Measurements from ENCODE around the gene BMERB1. TPM values are rescaled to one million over a fixed set of nuclear protein-coding genes. Genes with fewer than 3 reads are reported as not detected.
A peak's percentile ranks its signal among the peaks of the same experiment; 100 is the strongest.

BMERB1 gene
- total RNA-seq, 2 donors from 2014 or later: 6.3 to 10.4 TPM

- Histone ChIP-seq H3K9me3 (ENCODE audit: control insufficient read depth, low read length) (no peaks in the 10 kb centered on the region), H3K36me3 (ENCODE audit: control insufficient read depth, insufficient read depth, low read length) (peaks cover 80% of the 10 kb centered on the region), H3K9ac (ENCODE audit: extremely low read depth, low read length, poor library complexity, severe bottlenecking) (no peak overlapping the region), H3K27me3 (ENCODE audit: control insufficient read depth, insufficient read depth, low read length, poor library complexity, severe bottlenecking) (no peaks in the 10 kb centered on the region), H3K4me1 (ENCODE audit: control insufficient read depth, insufficient read depth, low read length) (peaks cover 7% of the 10 kb centered on the region), H3K27ac (ENCODE audit: low read depth, low read length) (no peak overlapping the region), H3K4me3 (ENCODE audit: low read length) (no peak overlapping the region)
- H3K27ac Mint-ChIP-seq: no peak overlapping the region
- TF ChIP-seq, protein P1, sequence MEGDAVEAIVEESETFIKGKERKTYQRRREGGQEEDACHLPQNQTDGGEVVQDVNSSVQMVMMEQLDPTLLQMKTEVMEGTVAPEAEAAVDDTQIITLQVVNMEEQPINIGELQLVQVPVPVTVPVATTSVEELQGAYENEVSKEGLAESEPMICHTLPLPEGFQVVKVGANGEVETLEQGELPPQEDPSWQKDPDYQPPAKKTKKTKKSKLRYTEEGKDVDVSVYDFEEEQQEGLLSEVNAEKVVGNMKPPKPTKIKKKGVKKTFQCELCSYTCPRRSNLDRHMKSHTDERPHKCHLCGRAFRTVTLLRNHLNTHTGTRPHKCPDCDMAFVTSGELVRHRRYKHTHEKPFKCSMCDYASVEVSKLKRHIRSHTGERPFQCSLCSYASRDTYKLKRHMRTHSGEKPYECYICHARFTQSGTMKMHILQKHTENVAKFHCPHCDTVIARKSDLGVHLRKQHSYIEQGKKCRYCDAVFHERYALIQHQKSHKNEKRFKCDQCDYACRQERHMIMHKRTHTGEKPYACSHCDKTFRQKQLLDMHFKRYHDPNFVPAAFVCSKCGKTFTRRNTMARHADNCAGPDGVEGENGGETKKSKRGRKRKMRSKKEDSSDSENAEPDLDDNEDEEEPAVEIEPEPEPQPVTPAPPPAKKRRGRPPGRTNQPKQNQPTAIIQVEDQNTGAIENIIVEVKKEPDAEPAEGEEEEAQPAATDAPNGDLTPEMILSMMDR (conservative IDR thresholded peaks at IDR 0.05): no peak
- H3K4me3 Mint-ChIP-seq: no peak overlapping the region
- DNase-seq: no peak
- 86 to 94% methylated on average over 3 to 6 of the region's 6 CpGs for WGBS, 2 experiments (ENCODE audit: insufficient coverage in 1 of 2, insufficient read length in 1 of 2)
- peaks cover 17% of the 10 kb centered on the region for H3K4me1 Mint-ChIP-seq
- H3K36me3 Mint-ChIP-seq (ENCODE audit: low read depth): peaks cover 63% of the 10 kb centered on the region
- H3K9me3 Mint-ChIP-seq: no peaks in the 10 kb centered on the region
- H3K27me3 Mint-ChIP-seq (ENCODE audit: insufficient read depth): no peaks in the 10 kb centered on the region
These were observed 162.7 kb downstream of the BMERB1 start for GRCh38 chr16:15597135-15597534.

DNA sequence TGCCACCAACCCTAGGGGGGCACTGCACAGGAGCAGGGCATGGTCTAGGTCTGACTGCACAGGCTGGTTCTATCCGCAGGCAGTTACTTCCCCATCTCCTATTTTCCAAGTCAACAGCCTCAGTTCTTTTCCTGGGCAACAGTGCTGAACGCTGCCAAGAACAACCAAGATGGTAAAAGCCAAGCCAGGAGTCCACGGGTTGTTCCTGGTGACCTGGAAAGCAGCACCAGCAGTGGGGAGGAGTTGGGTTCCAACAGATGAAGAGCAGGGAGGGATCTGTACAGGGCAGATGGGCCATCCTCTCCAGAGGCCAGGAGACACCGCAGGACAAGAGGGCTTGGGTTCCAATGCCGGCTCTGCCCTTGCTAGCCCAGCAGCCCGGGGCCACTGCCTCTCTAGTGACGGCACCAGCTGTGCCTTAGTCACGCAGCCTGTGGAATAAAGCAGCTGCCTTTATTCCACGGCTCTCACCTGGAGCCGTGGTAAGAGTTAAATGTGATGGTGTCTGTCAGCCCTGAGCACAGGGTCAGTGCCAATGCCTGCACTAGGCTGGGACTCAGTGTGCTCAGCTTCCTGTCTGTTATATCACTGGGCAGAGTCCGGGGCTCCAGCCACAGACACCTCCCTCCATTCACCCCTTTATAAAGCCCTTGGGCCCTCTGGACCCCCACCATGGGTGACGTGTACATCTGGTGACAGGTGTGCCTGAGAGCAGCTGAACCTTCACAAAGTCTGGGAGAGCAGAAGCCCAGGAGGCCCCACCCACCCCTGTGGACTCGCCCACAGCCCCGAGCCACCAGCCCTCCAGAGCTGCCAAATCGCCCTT lies 163.6 kb downstream of the BMERB1 start:
- Mint-ChIP-seq H3K27ac (no peak overlapping the region), H3K4me1 (peaks cover 17% of the 10 kb centered on the region), H3K36me3 (ENCODE audit: low read depth) (peaks cover 70% of the 10 kb centered on the region), H3K27me3 (ENCODE audit: insufficient read depth) (no peaks in the 10 kb centered on the region), H3K9me3 (no peaks in the 10 kb centered on the region), H3K4me3 (no peak overlapping the region)
- H3K27ac ChIP-seq (ENCODE audit: low read depth, low read length): no peak overlapping the region
- TF ChIP-seq, protein P1 (conservative IDR thresholded peaks at IDR 0.05): no peak
- H3K4me3 ChIP-seq (ENCODE audit: low read length): no peak overlapping the region
- WGBS, 2 experiments (ENCODE audit: insufficient coverage in 1 of 2, insufficient read length in 1 of 2): 94 to 95% methylated on average over 10 to 15 of the region's 15 CpGs
- H3K36me3 ChIP-seq (ENCODE audit: control insufficient read depth, insufficient read depth, low read length): peaks cover 89% of the 10 kb centered on the region
- H3K4me1 ChIP-seq (ENCODE audit: control insufficient read depth, insufficient read depth, low read length): peaks cover 7% of the 10 kb centered on the region
- H3K9me3 ChIP-seq (ENCODE audit: control insufficient read depth, low read length): no peaks in the 10 kb centered on the region
- H3K27me3 ChIP-seq (ENCODE audit: control insufficient read depth, insufficient read depth, low read length, poor library complexity, severe bottlenecking): no peaks in the 10 kb centered on the region
- H3K9ac ChIP-seq (ENCODE audit: extremely low read depth, low read length, poor library complexity, severe bottlenecking): no peak overlapping the region
- no peak for DNase-seq

- Mint-ChIP-seq H3K27me3 (ENCODE audit: insufficient read depth) (no peaks in the 10 kb centered on the region), H3K36me3 (ENCODE audit: low read depth) (peaks cover 76% of the 10 kb centered on the region), H3K27ac (peak overlapping the region; percentile 71), H3K4me3 (no peak overlapping the region), H3K4me1 (peaks cover 11% of the 10 kb centered on the region), H3K9me3 (no peaks in the 10 kb centered on the region)
- H3K4me1 ChIP-seq (ENCODE audit: control insufficient read depth, insufficient read depth, low read length): peaks cover 7% of the 10 kb centered on the region
- no peak overlapping the region for H3K9ac ChIP-seq (ENCODE audit: extremely low read depth, low read length, poor library complexity, severe bottlenecking)
- TF ChIP-seq, protein P1 (conservative IDR thresholded peaks at IDR 0.05): no peak
- H3K36me3 ChIP-seq (ENCODE audit: control insufficient read depth, insufficient read depth, low read length): peaks cover 96% of the 10 kb centered on the region
- H3K9me3 ChIP-seq (ENCODE audit: control insufficient read depth, low read length): no peaks in the 10 kb centered on the region
- no peaks in the 10 kb centered on the region for H3K27me3 ChIP-seq (ENCODE audit: control insufficient read depth, insufficient read depth, low read length, poor library complexity, severe bottlenecking)
- no peak for DNase-seq
- WGBS, 2 experiments (ENCODE audit: insufficient coverage in 1 of 2, insufficient read length in 1 of 2): 91 to 94% methylated on average over 4 to 17 of the region's 17 CpGs
- H3K4me3 ChIP-seq (ENCODE audit: low read length): no peak overlapping the region
- no peak overlapping the region for H3K27ac ChIP-seq (ENCODE audit: low read depth, low read length)
These were observed 164.3 kb downstream of the BMERB1 start for GRCh38 chr16:15598648-15599190.
